K562 (cell line): ENCODE results near the gene MEGF9. TPM values are rescaled to one million over a fixed set of nuclear protein-coding genes. Genes with fewer than 3 reads are reported as not detected.

Experiments
- ATAC-seq: fragments of 200-7000 bp; cut with Tn5 transposase; 3 replicates; pipeline ENCODE4 v1.9.1; 2020; ENCODE audit warnings: moderate library complexity
- BruUV-seq: library from RNA; stranded (reverse); fragments of 400-500 nt; replicated peaks from 2 replicates; lab custom pipeline; 2021; lab: Mats Ljungman, UMichigan
- CTCF ChIA-PET: fragments of 300-600 bp; formaldehyde crosslinking; extraction: SDS; loops from one replicate; lab custom pipeline; 2021; ENCODE audit warnings: low intra/inter-chr PET ratio; lab: Yijun Ruan, JAX
- POLR2A ChIA-PET: fragments of 300-600, 350-650 bp; sonication (Branson Sonifier 250); formaldehyde crosslinking; extraction: SDS; loops from one replicate; lab custom pipeline; 2021; ENCODE audit warnings: antibody characterized with exemption, inconsistent platforms; lab: Yijun Ruan, JAX
- DNase-seq, 4 experiments: peaks; one replicate each; pipeline versions ENCODE4 v3.0.0 to v3.0.0-alpha.2; 2011 to 2018; ENCODE audit warnings: low spot score in 3 of 4, mixed read lengths in 3 of 4; ENCODE audit errors: extremely low read depth in 1 of 4
- FAIRE-seq: peaks from 2 replicates; lab custom pipeline; 2011; peaks lifted over from hg19 to GRCh38; lab: Jason Lieb, UNC
- H2AFZ ChIP-seq: 2 replicates; pipeline ENCODE4 v1.6.0; 2011; ENCODE audit warnings: low read depth, low read length, control low read depth, inconsistent platforms
- H3K27ac ChIP-seq: fragments of 200-600 bp; 3 replicates; pipeline ENCODE4 v1.8.0; 2011; ENCODE audit warnings: low read depth, mild to moderate bottlenecking, control low read depth, inconsistent platforms, low read length, moderate library complexity, mixed read lengths; ENCODE audit errors: extremely low read depth
- H3K27me3 ChIP-seq, 2 experiments: fragments of 300-600 bp in 1 of 2; 2 replicates in 1 of 2; 3 replicates in 1 of 2; pipeline versions ENCODE4 v1.6.0 to v1.8.0; 2011; ENCODE audit warnings: inconsistent platforms in 2 of 2, low read length in 2 of 2, mild to moderate bottlenecking in 1 of 2, mixed read lengths in 1 of 2, moderate library complexity in 1 of 2; ENCODE audit not compliant: control insufficient read depth in 2 of 2, insufficient read depth in 2 of 2
- H3K36me3 ChIP-seq: fragments of 300-600 bp; 3 replicates; pipeline ENCODE4 v1.8.0; 2011; ENCODE audit warnings: mild to moderate bottlenecking, low read length, inconsistent platforms; ENCODE audit not compliant: control insufficient read depth, insufficient read depth
- H3K4me1 ChIP-seq, 2 experiments: fragments of 200-600 bp in 1 of 2; replicated peaks in 1 of 2; 2 replicates in 1 of 2; 3 replicates in 1 of 2; pipeline versions ENCODE4 v1.5.1 to v1.8.0; 2011; ENCODE audit warnings: inconsistent platforms in 2 of 2, low read length in 2 of 2, mild to moderate bottlenecking in 1 of 2, mixed read lengths in 1 of 2, moderate library complexity in 1 of 2; ENCODE audit not compliant: control insufficient read depth in 2 of 2, insufficient read depth in 2 of 2
- H3K4me2 ChIP-seq: 2 replicates; pipeline ENCODE4 v1.6.1; 2011; ENCODE audit warnings: low read length, control low read depth, inconsistent platforms, mixed read lengths; ENCODE audit not compliant: insufficient read depth
- H3K4me3 ChIP-seq: fragments of 200-600 bp; sonication (generic), shearing (Covaris generic); 2 replicates; pipeline ENCODE4 v1.5.1; 2016; ENCODE audit warnings: control low read depth, inconsistent platforms
- H3K79me2 ChIP-seq: fragments of 200-600 bp; 3 replicates; pipeline ENCODE4 v1.8.0; 2011; ENCODE audit warnings: low read length, inconsistent platforms; ENCODE audit not compliant: control insufficient read depth, insufficient read depth
- H3K9ac ChIP-seq, 2 experiments: 2 replicates each; pipeline versions ENCODE4 v1.6.0 to v1.6.1; 2011; ENCODE audit warnings: low read depth in 2 of 2, low read length in 2 of 2, control low read depth in 1 of 2, inconsistent platforms in 1 of 2, mild to moderate bottlenecking in 1 of 2, mixed read lengths in 1 of 2; ENCODE audit not compliant: insufficient read depth in 1 of 2
- H3K9me1 ChIP-seq: one replicate; pipeline ENCODE4 v1.6.0; 2011; ENCODE audit warnings: inconsistent platforms, mild to moderate bottlenecking, low read length, moderate library complexity; ENCODE audit not compliant: control insufficient read depth, insufficient read depth
- H3K9me3 ChIP-seq: replicated peaks from 2 replicates; pipeline ENCODE4 v1.5.1; 2011; ENCODE audit warnings: low read depth, low read length, inconsistent platforms; ENCODE audit not compliant: control insufficient read depth, insufficient read depth
- H4K20me1 ChIP-seq: replicated peaks from 2 replicates; pipeline ENCODE4 v1.6.1; 2011; ENCODE audit warnings: low read length, inconsistent platforms, mixed read lengths; ENCODE audit not compliant: control insufficient read depth, insufficient read depth
- C11orf30 ChIP-seq: fragments of 450-650 bp; IDR thresholded peaks from 2 replicates; pipeline ENCODE4 v1.6.1; 2016; ENCODE audit warnings: low read depth, mild to moderate bottlenecking
- CCNT2 ChIP-seq: IDR thresholded peaks from 2 replicates; pipeline ENCODE4 v1.6.1; 2011; ENCODE audit warnings: borderline replicate concordance, low read depth, mild to moderate bottlenecking, moderate library complexity, mixed read lengths, low read length; ENCODE audit not compliant: insufficient read length; ENCODE audit errors: extremely low read depth
- HNRNPL ChIP-seq: fragments of 200-400 bp; formaldehyde crosslinking; IDR thresholded peaks from 2 replicates; pipeline ENCODE4 v1.6.1; 2017; ENCODE audit warnings: low read depth, mild to moderate bottlenecking, low read length
- NCOA2 ChIP-seq, 2 experiments: fragments of 450-650 bp; IDR thresholded peaks; 2 replicates each; pipeline ENCODE4 v1.6.1; 2018; ENCODE audit warnings: mild to moderate bottlenecking in 2 of 2, moderate library complexity in 1 of 2; ENCODE audit not compliant: partially characterized antibody in 2 of 2
- TARDBP ChIP-seq: fragments of 450-650 bp; IDR thresholded peaks from 2 replicates; pipeline ENCODE4 v1.6.1; 2016
- ZBED1 ChIP-seq: IDR thresholded peaks from 2 replicates; pipeline ENCODE4 v1.6.1; 2014
- ZNF41 ChIP-seq: fragments of 250-450 bp; sonication (Bioruptor Pico); conservative IDR thresholded peaks from 2 replicates; pipeline ENCODE4 v1.4.0; 2020; ENCODE audit warnings: mild to moderate bottlenecking
- ZNF75A ChIP-seq: fragments of 450-650 bp; formaldehyde crosslinking; IDR thresholded peaks from 2 replicates; pipeline ENCODE4 v1.4.0; 2020; ENCODE audit warnings: mild to moderate bottlenecking
- ZNF79 ChIP-seq: fragments of 250-450 bp; sonication (Bioruptor Pico); IDR thresholded peaks from 2 replicates; pipeline ENCODE4 v1.4.0; 2020; ENCODE audit warnings: low read depth, mild to moderate bottlenecking, moderate library complexity
- WGBS: fragments of 100-300 bp; shearing (Covaris generic); methylation state at CpG from one replicate; pipeline ENCODE4 v1.1.6; 2016; ENCODE audit warnings: low coverage, mixed read lengths; ENCODE audit not compliant: insufficient coverage; ENCODE audit errors: missing lambda C conversion rate; 5-methylcytosine and 5-hydroxymethylcytosine counted together
- in situ Hi-C: fragments of 300-500 bp; cut with MboI; formaldehyde crosslinking; loops from 4 replicates; pipeline ENCODE4 v1.15.0; 2018; ENCODE audit warnings: inconsistent platforms, mixed read lengths
- intact Hi-C: fragments of 100-400 bp; cut with micrococcal nuclease; formaldehyde crosslinking; loops from 2 replicates; pipeline ENCODE4 v1.14.2; 2022
- polyA plus RNA-seq, 8 experiments: library from polyadenylated mRNA; depleted of rRNA in 4 of 8; stranded (reverse) in 5 of 8; unstranded in 3 of 8; fragments of >200 nt; fragmentation: Nextera tagmentation in 2 of 8; fragmentation: Illumina TruSeq in 1 of 8; extraction: Ambion mirVana in 2 of 8; extraction: Trizol in 1 of 8; gene quantifications; 2 replicates each; pipeline versions ENCODE4 v1.2.1 to v1.2.3, GENCODE V29; 2011 to 2014; ENCODE audit warnings: inconsistent platforms in 1 of 8, missing spikeins in 1 of 8
- total RNA-seq, 7 experiments: library from RNA; depleted of rRNA in 6 of 7; stranded (reverse); fragments of >200 nt in 6 of 7; fragmentation: Illumina TruSeq in 2 of 7; extraction: Trizol in 2 of 7; gene quantifications; 2 replicates each; pipeline versions ENCODE4 v1.2.1 to v1.2.3, GENCODE V29; 2011 to 2021; ENCODE audit warnings: low replicate concordance in 1 of 7
- TF ChIP-seq, protein P1 (sequence below): fragments of 250-450 bp; sonication (Bioruptor Pico); IDR thresholded peaks from 2 replicates; pipeline ENCODE4 v1.9.0; 2021; ENCODE audit warnings: mild to moderate bottlenecking, inconsistent platforms
- TF ChIP-seq, protein P2 (sequence below): sonication (generic); formaldehyde crosslinking; IDR thresholded peaks from 2 replicates; pipeline ENCODE4 v1.8.0; 2022; ENCODE audit warnings: mild to moderate bottlenecking, low read depth, missing genetic modification reagents
- TF ChIP-seq, protein P3 (sequence below): fragments of 450-650 bp; conservative IDR thresholded peaks from 2 replicates; pipeline ENCODE4 v1.6.1; 2016; ENCODE audit warnings: missing genetic modification characterization, low read depth, mild to moderate bottlenecking, control low read depth, missing compliant biosample characterization

Gene MEGF9
- total and polyA plus RNA-seq, 9 of the 15 experiments (the other 6 are each of a cell fraction or from before 2014, with no cell fraction given) = 2.1 to 6.2 (median 3.8) TPM

DNA sequence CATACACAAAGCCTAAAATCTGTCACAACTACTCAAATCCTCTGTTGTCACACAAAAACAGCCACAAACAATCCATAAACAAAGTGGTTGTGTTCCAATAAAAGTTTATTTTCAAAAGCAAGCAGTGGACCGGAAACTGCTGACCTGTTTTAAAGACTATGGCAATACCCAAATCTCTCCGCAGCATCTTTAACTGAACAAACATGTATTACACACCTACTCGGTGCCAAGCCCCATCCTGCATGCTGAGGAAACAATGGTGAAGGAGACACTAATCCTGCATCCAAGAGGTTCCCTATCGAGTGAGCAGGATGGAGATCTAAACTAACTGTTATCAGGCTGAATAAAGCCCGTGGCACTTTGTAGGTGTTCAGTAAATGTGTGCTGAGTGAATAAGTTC lies 145.5 kb downstream of the MEGF9 start:
- Histone ChIP-seq H3K27me3 (no peaks in the 10 kb centered on the region), H3K79me2 (peaks cover 20% of the 10 kb centered on the region), H3K4me3 (no peak overlapping the region), H3K27ac (no peak overlapping the region), H3K4me2 (no peak overlapping the region), H3K9me1 (no peaks in the 10 kb centered on the region), H3K4me1 (no peaks in the 10 kb centered on the region; a peak in 2 of 5 replicates)
- intact Hi-C loops (no loop called here), in situ Hi-C loops (no loop called here)
- ATAC-seq (no peak), FAIRE-seq (no peak)
- 88% methylated on average over 5 of the region's 5 CpGs for WGBS
- POLR2A ChIA-PET = no interaction called here
- TF ChIP-seq C11orf30 = 0 out of 2 replicates have a peak, but pooled peaks have one; percentile 5
- TF ChIP-seq, protein P1, sequence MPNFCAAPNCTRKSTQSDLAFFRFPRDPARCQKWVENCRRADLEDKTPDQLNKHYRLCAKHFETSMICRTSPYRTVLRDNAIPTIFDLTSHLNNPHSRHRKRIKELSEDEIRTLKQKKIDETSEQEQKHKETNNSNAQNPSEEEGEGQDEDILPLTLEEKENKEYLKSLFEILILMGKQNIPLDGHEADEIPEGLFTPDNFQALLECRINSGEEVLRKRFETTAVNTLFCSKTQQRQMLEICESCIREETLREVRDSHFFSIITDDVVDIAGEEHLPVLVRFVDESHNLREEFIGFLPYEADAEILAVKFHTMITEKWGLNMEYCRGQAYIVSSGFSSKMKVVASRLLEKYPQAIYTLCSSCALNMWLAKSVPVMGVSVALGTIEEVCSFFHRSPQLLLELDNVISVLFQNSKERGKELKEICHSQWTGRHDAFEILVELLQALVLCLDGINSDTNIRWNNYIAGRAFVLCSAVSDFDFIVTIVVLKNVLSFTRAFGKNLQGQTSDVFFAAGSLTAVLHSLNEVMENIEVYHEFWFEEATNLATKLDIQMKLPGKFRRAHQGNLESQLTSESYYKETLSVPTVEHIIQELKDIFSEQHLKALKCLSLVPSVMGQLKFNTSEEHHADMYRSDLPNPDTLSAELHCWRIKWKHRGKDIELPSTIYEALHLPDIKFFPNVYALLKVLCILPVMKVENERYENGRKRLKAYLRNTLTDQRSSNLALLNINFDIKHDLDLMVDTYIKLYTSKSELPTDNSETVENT (CRISPR knock-in tag) = no peak
- TF ChIP-seq, all 486 proteins: peak for 1
- DNase-seq = no peak
- Histone ChIP-seq H3K9me3 (no peaks in the 10 kb centered on the region), H3K36me3 (peaks cover 83% of the 10 kb centered on the region), H4K20me1 (peaks cover 4% of the 10 kb centered on the region), H3K9ac (no peak overlapping the region), H2AFZ (no peak overlapping the region)
- CTCF ChIA-PET = no interaction called here
- BruUV-seq = no TSS peak

DNA sequence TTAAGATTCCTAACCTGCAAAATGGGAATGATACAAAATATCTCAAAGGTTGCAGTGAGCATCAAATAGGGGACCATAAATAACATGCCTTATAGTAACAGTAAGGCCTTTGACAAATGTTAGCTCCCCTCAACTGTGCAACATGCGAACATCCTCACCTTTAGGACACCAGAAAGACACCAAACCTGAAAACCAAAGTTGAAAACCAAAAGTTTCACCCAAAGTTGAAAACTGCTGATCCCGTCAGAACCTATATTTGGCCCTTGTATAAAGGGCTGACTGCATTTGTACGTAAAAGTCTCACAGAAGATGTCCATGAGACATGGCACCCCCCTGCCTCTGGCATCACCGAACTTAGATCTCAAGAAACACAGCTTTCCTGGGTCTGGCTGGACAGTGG lies 146.4 kb downstream of the MEGF9 start:
- Histone ChIP-seq H3K4me3 (no peak overlapping the region), H3K27me3 (no peaks in the 10 kb centered on the region), H4K20me1 (peaks cover 6% of the 10 kb centered on the region), H3K4me1 (peaks cover 4 to 9% of the 10 kb centered on the region in 2 experiments; a peak in 3 of 5 replicates), H3K27ac (no peak overlapping the region), H3K4me2 (no peak overlapping the region), H3K36me3 (peaks cover 92% of the 10 kb centered on the region), H3K9me1 (no peaks in the 10 kb centered on the region), H3K9ac (no peak overlapping the region), H3K79me2 (peaks cover 22% of the 10 kb centered on the region; the same call in 2 of the 3 replicates), H3K9me3 (no peaks in the 10 kb centered on the region), H2AFZ (no peak overlapping the region)
- ChIA-PET POLR2A (no interaction called here), CTCF (no interaction called here)
- intact Hi-C loops = no loop called here
- 98% methylated on average over 4 of the region's 4 CpGs for WGBS
- in situ Hi-C loops = no loop called here
- BruUV-seq = no TSS peak
- FAIRE-seq (no peak), ATAC-seq (no peak), DNase-seq (no peak)
- TF ChIP-seq ZBED1 = no peak
- TF ChIP-seq HNRNPL = no peak
- no peak for TF ChIP-seq ZNF75A (CRISPR knock-in tag)
- TF ChIP-seq, protein P2, sequence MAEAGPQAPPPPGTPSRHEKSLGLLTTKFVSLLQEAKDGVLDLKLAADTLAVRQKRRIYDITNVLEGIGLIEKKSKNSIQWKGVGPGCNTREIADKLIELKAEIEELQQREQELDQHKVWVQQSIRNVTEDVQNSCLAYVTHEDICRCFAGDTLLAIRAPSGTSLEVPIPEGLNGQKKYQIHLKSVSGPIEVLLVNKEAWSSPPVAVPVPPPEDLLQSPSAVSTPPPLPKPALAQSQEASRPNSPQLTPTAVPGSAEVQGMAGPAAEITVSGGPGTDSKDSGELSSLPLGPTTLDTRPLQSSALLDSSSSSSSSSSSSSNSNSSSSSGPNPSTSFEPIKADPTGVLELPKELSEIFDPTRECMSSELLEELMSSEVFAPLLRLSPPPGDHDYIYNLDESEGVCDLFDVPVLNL = no peak
- TF ChIP-seq, protein P3, sequence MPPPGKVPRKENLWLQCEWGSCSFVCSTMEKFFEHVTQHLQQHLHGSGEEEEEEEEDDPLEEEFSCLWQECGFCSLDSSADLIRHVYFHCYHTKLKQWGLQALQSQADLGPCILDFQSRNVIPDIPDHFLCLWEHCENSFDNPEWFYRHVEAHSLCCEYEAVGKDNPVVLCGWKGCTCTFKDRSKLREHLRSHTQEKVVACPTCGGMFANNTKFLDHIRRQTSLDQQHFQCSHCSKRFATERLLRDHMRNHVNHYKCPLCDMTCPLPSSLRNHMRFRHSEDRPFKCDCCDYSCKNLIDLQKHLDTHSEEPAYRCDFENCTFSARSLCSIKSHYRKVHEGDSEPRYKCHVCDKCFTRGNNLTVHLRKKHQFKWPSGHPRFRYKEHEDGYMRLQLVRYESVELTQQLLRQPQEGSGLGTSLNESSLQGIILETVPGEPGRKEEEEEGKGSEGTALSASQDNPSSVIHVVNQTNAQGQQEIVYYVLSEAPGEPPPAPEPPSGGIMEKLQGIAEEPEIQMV (tag) = no peak
- TF ChIP-seq CCNT2 = no peak
- no peak for TF ChIP-seq ZNF41 (CRISPR knock-in tag)
- no peak for TF ChIP-seq ZNF79 (CRISPR knock-in tag)
- no peak for TF ChIP-seq TARDBP
- no peak for TF ChIP-seq NCOA2 (IDR thresholded peaks at IDR 0.05; ENCODE audit: partially characterized antibody in 2 of 2)
